Measurements from ENCODE around the gene ARAP3.

GRCh38 chr5:141672841-141673813, 8.9 kb downstream of the ARAP3 start:
- TF ChIP-seq GATA2 (IDR thresholded peaks at IDR 0.05; ENCODE audit: low read depth, low read length), result no peak
- TF ChIP-seq GATA3 (IDR thresholded peaks at IDR 0.05; ENCODE audit: low read depth, low read length), result no peak

Measured in SH-SY5Y (cell line).